Aorta (tissue), 5 donors: ENCODE results near the gene IMPA2. TPM values are rescaled to one million over a fixed set of nuclear protein-coding genes. Genes with fewer than 3 reads are reported as not detected.

Experiments
- ATAC-seq: fragments of 200-7000 bp; cut with Tn5 transposase; one replicate; pipeline ENCODE4 v1.9.1; 2022; ENCODE audit warnings: moderate library complexity; ENCODE audit not compliant: low FRiP score
- DNase-seq, 2 donors: peaks; one replicate each; pipeline ENCODE4 v3.0.0-alpha.2; 2020
- H3K27ac ChIP-seq, 2 donors: one replicate each; pipeline ENCODE4 v1.5.1; 2013; ENCODE audit warnings: low read length in 2 of 2, mild to moderate bottlenecking in 2 of 2, moderate library complexity in 2 of 2, control low read depth in 1 of 2, inconsistent platforms in 1 of 2, low read depth in 1 of 2
- H3K27me3 ChIP-seq, 2 donors: one replicate each; pipeline ENCODE4 v1.6.1; 2013; ENCODE audit warnings: control low read depth in 1 of 2, low read length in 1 of 2, mild to moderate bottlenecking in 1 of 2, moderate library complexity in 1 of 2; ENCODE audit not compliant: insufficient read depth in 2 of 2, control insufficient read depth in 1 of 2
- H3K36me3 ChIP-seq, 2 donors: one replicate each; pipeline ENCODE4 v1.6.1; 2013; ENCODE audit warnings: control low read depth in 1 of 2, low read length in 1 of 2, mild to moderate bottlenecking in 1 of 2; ENCODE audit not compliant: insufficient read depth in 2 of 2, control insufficient read depth in 1 of 2
- H3K4me1 ChIP-seq, 2 donors: one replicate each; pipeline ENCODE4 v1.6.1; 2013; ENCODE audit warnings: low read length in 2 of 2, control low read depth in 1 of 2, mild to moderate bottlenecking in 1 of 2, moderate library complexity in 1 of 2; ENCODE audit not compliant: insufficient read depth in 2 of 2, control insufficient read depth in 1 of 2
- H3K4me3 ChIP-seq, 2 donors: one replicate each; pipeline ENCODE4 v1.5.1; 2013; ENCODE audit warnings: low read length in 2 of 2, control low read depth in 1 of 2, mild to moderate bottlenecking in 1 of 2
- H3K9me3 ChIP-seq: one replicate; pipeline ENCODE4 v1.6.1; 2013; ENCODE audit warnings: mild to moderate bottlenecking, low read length; ENCODE audit not compliant: control insufficient read depth
- WGBS, 2 donors: extraction: QIAGEN DNeasy Blood & Tissue Kit; methylation state at CpG; one replicate each; pipeline ENCODE4 v1.1.7; 2013; 5-methylcytosine and 5-hydroxymethylcytosine counted together
- intact Hi-C, 2 donors: fragments of 100-400 bp; cut with DNase I; formaldehyde crosslinking; loops; one replicate each; pipeline versions ENCODE4 v1.14.2 to v1.15.0; 2022
- polyA plus RNA-seq, 2 donors: library from polyadenylated mRNA; stranded (reverse); fragments of 200-250 nt; gene quantifications; one replicate each; pipeline ENCODE4 v1.2.3, GENCODE V29; 2013
- total RNA-seq, 2 donors: library from RNA; stranded (reverse); fragmentation: NEBNext Ultra II Directional; extraction: Animal tissue kit (Norgen Biotek cat#: 25700); gene quantifications; one replicate each; pipeline ENCODE4 v1.2.1, GENCODE V29; 2021
- donor health status: healthy with polysubstance abuse.
- donor health status: Bipolar disorder and iron deficiency.
- donor health status: DM: no; HTN: no; CAD: no.
- donor health status: DM: no; HTN: no; CAD: no.
- donor health status: DM: yes; HTN: yes; CAD: no.

Gene IMPA2
- total and polyA plus RNA-seq, 4 donors = 7.9 to 19.9 (median 14.1) TPM

DNA sequence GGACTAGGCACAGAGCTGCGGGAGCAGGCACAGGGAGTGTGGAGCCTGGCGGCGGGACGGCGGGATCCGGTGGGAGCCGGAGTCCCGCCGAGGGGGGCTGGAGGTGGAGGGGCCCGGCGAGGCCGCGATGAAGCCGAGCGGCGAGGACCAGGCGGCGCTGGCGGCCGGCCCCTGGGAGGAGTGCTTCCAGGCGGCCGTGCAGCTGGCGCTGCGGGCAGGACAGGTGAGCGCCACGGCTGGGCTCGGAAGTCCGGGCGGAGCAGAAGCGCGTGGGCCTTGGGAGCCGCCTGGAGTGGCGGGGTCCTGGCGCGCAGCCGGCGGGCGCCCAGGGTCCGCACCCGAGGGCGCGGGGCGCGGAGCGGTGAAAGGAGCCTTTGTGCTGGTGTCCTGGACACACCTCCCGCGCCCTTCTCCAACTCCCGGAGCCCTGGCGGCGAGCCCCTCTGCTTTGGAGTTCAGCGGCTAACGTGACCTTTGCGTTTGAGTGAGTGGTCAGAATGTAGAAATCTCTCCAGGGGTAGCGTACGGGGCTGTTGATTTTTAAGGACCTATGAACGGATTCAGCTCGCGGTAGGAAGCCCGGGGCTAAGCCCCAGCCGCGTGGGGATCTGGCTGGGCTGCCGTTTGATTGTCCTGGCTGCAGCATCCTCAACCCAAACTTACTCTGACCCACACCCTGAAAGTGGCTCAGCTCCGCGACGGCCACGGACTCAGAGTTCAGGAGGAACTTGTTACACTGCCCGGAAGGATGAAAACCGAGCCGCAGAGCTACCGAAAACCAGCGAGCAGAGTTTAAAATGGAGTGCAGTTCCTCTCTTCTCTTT lies 448 bp downstream of the IMPA2 start:
- 1% methylated on average over 68 to 71 of the region's 71 CpGs for WGBS, 2 donors
- Histone ChIP-seq H3K9me3 (no peaks in the 10 kb centered on the region), H3K27ac (peak overlapping the region in 1 of 2 donors; percentile 43), H3K4me3 (peak overlapping the region; percentile 72 to 75), H3K36me3 (no peaks in the 10 kb centered on the region), H3K27me3 (peaks cover 0 to 1% of the 10 kb centered on the region in 2 donors), H3K4me1 (no peaks in the 10 kb centered on the region)
- intact Hi-C loops = loop anchor here (1.0 to 10.0 kb wide), 3 partner anchors 34 to 53 kb away; no protein-coding TSS in a partner anchor
- peak in 1 of 2 donors; percentile 84 for DNase-seq
- peak; percentile 0 for ATAC-seq

- no peak for DNase-seq
- ATAC-seq = no peak
- no peak overlapping the region for H3K4me3 ChIP-seq
- H3K27ac ChIP-seq = no peak overlapping the region
- H3K4me1 ChIP-seq = no peaks in the 10 kb centered on the region
- no peaks in the 10 kb centered on the region for H3K36me3 ChIP-seq
- no peaks in the 10 kb centered on the region for H3K9me3 ChIP-seq
- 86 to 87% methylated on average over 4 of the region's 4 CpGs for WGBS, 2 donors
- intact Hi-C loops = loop anchor here in 1 of 2 donors (5.0 to 10.0 kb wide), 2 partner anchors 36 to 52 kb away; no protein-coding TSS in a partner anchor
- H3K27me3 ChIP-seq = peaks cover 0 to 1% of the 10 kb centered on the region in 2 donors
These were observed 1.7 kb downstream of the IMPA2 start for GRCh38 chr18:11982981-11983380.

GRCh38 chr18:11983592-11983991 lies 2.3 kb downstream of the IMPA2 start:
- H3K9me3 ChIP-seq = no peaks in the 10 kb centered on the region
- no peaks in the 10 kb centered on the region for H3K4me1 ChIP-seq
- DNase-seq (peak in 1 of 2 donors; percentile 48), ATAC-seq (no peak)
- intact Hi-C loops = loop anchor here in 1 of 2 donors (5.0 to 10.0 kb wide), 2 partner anchors 36 to 51 kb away; no protein-coding TSS in a partner anchor
- H3K36me3 ChIP-seq = no peaks in the 10 kb centered on the region
- WGBS, 2 donors = 83 to 91% methylated on average over 12 of the region's 12 CpGs
- peaks cover 0 to 1% of the 10 kb centered on the region in 2 donors for H3K27me3 ChIP-seq
- H3K4me3 ChIP-seq = no peak overlapping the region
- no peak overlapping the region for H3K27ac ChIP-seq

GRCh38 chr18:11984091-11984490 lies 2.8 kb downstream of the IMPA2 start:
- intact Hi-C loops = loop anchor here in 1 of 2 donors (5.0 to 10.0 kb wide), 2 partner anchors 37 to 51 kb away; no protein-coding TSS in a partner anchor
- H3K4me3 ChIP-seq = no peak overlapping the region
- H3K27ac ChIP-seq = no peak overlapping the region
- ATAC-seq = no peak
- H3K9me3 ChIP-seq = no peaks in the 10 kb centered on the region
- peak in 1 of 2 donors; percentile 59 for DNase-seq
- H3K27me3 ChIP-seq = peaks cover 0 to 1% of the 10 kb centered on the region in 2 donors
- H3K36me3 ChIP-seq = no peaks in the 10 kb centered on the region
- WGBS, 2 donors = 95 to 97% methylated on average over 6 of the region's 6 CpGs
- no peaks in the 10 kb centered on the region for H3K4me1 ChIP-seq

- H3K4me1 ChIP-seq = no peaks in the 10 kb centered on the region
- no peak overlapping the region for H3K4me3 ChIP-seq
- intact Hi-C loops = loop anchor here in 1 of 2 donors (10.0 kb wide), 1 partner anchor 49 kb away; no protein-coding TSS in a partner anchor
These were observed 4.3 kb downstream of the IMPA2 start for GRCh38 chr18:11985586-11985985.

DNA sequence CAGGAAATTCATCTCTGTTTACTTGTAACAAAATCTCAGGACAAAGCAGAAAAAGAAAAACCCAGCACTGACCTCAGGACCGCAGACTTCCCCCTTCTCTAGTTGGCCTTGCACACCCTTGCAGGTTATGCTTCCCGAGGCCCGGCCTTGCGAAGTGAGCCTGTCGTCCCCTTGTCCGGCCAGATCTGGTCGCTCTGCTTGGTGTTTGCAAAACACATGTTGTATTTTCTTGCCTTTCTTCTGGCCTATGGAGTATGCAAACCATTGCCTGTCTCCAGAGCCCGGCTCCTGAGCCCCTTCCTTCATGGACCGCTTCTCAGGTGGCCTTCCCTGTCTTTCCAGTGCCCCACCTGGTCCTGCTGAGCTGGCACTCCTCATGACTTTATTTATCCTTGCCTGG lies 4.8 kb downstream of the IMPA2 start:
- 92 to 96% methylated on average over 9 of the region's 9 CpGs for WGBS, 2 donors
- no peak for ATAC-seq

More at GRCh38 chr18:11985586-11985985, 4.3 kb downstream of the IMPA2 start:
- WGBS, 2 donors = 87 to 89% methylated on average over 3 of the region's 3 CpGs
- H3K36me3 ChIP-seq = no peaks in the 10 kb centered on the region
- peaks cover 0 to 1% of the 10 kb centered on the region in 2 donors for H3K27me3 ChIP-seq
- no peak overlapping the region for H3K27ac ChIP-seq
- peak in 1 of 2 donors; percentile 17 for DNase-seq
- ATAC-seq = no peak
- H3K9me3 ChIP-seq = no peaks in the 10 kb centered on the region

DNA sequence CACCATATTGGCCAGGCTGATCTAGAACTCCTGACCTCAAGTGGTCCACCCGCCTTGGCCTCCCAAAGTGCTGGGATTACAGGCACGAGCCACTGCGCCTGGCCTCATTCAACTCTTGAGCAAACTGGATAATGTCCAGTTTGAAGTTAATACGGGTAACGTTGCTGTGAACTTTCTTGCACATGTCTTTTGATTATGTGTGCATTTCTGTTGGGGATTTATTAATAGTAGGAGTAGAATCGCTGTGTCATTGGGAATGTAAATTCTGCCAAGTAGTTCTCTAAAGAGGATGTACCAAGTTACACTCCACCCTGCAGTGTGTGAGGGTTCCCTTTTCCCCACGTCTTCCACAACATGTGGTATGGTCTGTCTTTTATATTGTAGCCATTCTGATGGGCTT lies 6.2 kb downstream of the IMPA2 start:
- ATAC-seq (no peak), DNase-seq (peak; percentile 33 to 55)
- Histone ChIP-seq H3K27me3 (no peaks in the 10 kb centered on the region), H3K4me3 (no peak overlapping the region), H3K27ac (no peak overlapping the region), H3K9me3 (no peaks in the 10 kb centered on the region), H3K4me1 (no peaks in the 10 kb centered on the region), H3K36me3 (no peaks in the 10 kb centered on the region)
- intact Hi-C loops = loop anchor here in 1 of 2 donors (10.0 kb wide), 1 partner anchor 47 kb away; no protein-coding TSS in a partner anchor
- WGBS, 2 donors = 76 to 84% methylated on average over 7 of the region's 7 CpGs

More for the DNA sequence above, 4.8 kb downstream of the IMPA2 start:
- no peaks in the 10 kb centered on the region for H3K9me3 ChIP-seq
- no peak overlapping the region for H3K27ac ChIP-seq
- peaks cover 0 to 1% of the 10 kb centered on the region in 2 donors for H3K27me3 ChIP-seq
- no peaks in the 10 kb centered on the region for H3K36me3 ChIP-seq
- no peak overlapping the region for H3K4me3 ChIP-seq
- intact Hi-C loops = loop anchor here in 1 of 2 donors (10.0 kb wide), 1 partner anchor 49 kb away; no protein-coding TSS in a partner anchor
- DNase-seq = peak in 1 of 2 donors; percentile 47
- no peaks in the 10 kb centered on the region for H3K4me1 ChIP-seq

DNA sequence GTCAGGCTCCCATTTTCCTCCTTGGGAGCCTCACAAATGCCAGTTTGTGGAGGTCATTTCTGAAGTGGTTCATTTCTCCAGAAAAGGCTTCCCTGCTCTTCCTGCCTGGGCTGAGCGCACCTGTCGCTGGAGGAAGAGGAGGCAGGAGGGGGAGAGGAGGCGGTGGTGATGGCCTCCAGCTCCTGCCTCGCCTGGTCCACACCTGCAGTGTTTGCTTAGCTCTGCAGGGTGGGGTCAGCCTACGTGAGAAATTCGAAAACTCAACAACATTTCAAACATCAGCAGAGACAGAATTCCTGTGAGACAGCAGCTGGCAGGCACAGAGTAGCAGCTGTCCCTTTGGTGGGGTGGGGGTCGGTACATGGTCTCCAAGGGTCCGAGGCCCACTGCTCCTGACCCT lies 7.9 kb downstream of the IMPA2 start:
- Histone ChIP-seq H3K27me3 (no peaks in the 10 kb centered on the region), H3K4me3 (no peak overlapping the region), H3K27ac (no peak overlapping the region), H3K4me1 (no peaks in the 10 kb centered on the region), H3K9me3 (no peaks in the 10 kb centered on the region), H3K36me3 (no peaks in the 10 kb centered on the region)
- DNase-seq = peak in 1 of 2 donors; percentile 27
- WGBS, 2 donors = 91 to 96% methylated on average over 6 to 8 of the region's 8 CpGs
- ATAC-seq = no peak
- intact Hi-C loops = loop anchor here in 1 of 2 donors (10.0 kb wide), 1 partner anchor 46 kb away; no protein-coding TSS in a partner anchor
